Measurements from ENCODE around the gene KLHDC4. TPM values are rescaled to one million over a fixed set of nuclear protein-coding genes. Genes with fewer than 3 reads are reported as not detected.

Gene KLHDC4
- total RNA-seq, 6 experiments from 2014 or later = 18.4 to 23.7 (median 21.7) TPM

DNA sequence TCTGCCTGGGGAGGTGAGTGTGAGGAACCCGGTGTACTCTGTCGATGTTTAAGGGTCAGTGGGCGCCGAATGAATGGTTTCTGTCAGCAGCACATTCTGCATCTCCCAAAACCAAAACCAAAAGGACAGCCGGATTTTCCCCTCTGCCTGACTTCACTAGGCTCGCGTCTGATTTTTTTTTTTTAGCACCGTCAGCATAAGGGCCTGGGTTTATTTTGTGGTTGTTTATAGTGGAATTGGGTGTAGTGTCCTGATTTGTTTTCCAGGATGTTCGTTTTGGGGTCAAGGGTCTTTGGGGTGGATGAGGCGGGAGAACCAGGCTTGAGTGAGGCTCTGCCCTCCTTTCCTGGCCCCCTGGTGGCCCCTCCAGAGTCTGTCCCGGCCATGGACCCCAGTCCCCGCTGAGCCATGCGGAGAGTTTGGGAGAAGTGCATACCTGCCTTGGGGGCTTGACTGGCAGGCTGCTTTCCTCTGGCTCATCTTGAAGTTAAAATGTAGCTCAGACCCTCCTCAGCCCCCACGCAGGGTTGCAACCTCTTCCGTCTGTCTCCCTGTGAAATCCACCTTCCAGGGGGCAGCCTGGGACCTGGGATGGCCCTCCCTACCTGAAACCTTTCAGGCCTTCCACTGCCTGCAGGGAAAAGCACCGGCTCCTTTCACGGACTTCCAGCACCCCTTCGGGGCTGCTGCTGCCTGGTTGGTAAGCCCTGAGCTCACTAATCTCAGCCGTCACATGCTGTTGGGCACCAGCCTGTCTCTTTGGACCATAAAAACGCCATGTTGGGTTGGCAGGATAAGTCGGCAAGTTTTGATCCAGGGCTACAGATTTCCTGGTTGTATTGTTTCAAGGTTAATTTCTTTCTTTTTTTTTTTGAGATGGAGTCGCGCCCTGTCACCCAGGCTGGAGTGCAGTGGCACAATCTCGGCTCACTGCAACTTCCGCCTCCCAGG lies 103.3 kb downstream of the KLHDC4 start:
- no peaks in the 10 kb centered on the region for H3K9me3 Mint-ChIP-seq
- no peaks in the 10 kb centered on the region for H3K36me3 Mint-ChIP-seq (ENCODE audit: low read depth)
- H3K4me1 Mint-ChIP-seq (ENCODE audit: low read depth) = no peaks in the 10 kb centered on the region
- H3K27ac Mint-ChIP-seq = no peak overlapping the region
- peaks cover 26% of the 10 kb centered on the region for H3K27me3 Mint-ChIP-seq (ENCODE audit: insufficient read depth)
- no peak overlapping the region for H3K4me3 Mint-ChIP-seq
- DNase-seq = no peak
- TF ChIP-seq, protein P1, sequence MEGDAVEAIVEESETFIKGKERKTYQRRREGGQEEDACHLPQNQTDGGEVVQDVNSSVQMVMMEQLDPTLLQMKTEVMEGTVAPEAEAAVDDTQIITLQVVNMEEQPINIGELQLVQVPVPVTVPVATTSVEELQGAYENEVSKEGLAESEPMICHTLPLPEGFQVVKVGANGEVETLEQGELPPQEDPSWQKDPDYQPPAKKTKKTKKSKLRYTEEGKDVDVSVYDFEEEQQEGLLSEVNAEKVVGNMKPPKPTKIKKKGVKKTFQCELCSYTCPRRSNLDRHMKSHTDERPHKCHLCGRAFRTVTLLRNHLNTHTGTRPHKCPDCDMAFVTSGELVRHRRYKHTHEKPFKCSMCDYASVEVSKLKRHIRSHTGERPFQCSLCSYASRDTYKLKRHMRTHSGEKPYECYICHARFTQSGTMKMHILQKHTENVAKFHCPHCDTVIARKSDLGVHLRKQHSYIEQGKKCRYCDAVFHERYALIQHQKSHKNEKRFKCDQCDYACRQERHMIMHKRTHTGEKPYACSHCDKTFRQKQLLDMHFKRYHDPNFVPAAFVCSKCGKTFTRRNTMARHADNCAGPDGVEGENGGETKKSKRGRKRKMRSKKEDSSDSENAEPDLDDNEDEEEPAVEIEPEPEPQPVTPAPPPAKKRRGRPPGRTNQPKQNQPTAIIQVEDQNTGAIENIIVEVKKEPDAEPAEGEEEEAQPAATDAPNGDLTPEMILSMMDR (IDR thresholded peaks at IDR 0.05) = peak; percentile 23

DNA sequence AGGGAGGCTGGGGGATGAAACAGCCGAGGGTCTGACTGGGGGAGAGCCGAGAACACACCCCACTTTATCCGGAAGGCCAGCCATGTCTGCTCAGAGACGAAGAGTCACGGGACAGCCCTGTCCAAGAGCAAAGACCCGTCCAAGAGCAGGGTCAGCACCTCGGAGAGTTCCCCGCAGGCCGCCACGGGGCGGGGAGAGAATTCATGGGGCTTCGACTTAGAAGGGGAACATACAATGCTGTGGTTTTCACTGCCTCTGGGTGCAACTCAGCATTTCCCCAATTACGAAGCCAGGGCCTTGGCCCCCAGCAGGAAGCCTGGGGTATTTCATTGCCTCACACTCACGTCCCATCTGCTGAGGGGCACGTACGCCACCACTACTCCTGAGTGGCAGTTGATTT lies 104.2 kb downstream of the KLHDC4 start:
- TF ChIP-seq, protein P1 (IDR thresholded peaks at IDR 0.05) = no peak; the same call in 1 of the 2 replicates
- no peaks in the 10 kb centered on the region for H3K36me3 Mint-ChIP-seq (ENCODE audit: low read depth)
- no peaks in the 10 kb centered on the region for H3K9me3 Mint-ChIP-seq
- peak; percentile 12 for DNase-seq
- no peak overlapping the region for H3K4me3 Mint-ChIP-seq
- no peak overlapping the region for H3K27ac Mint-ChIP-seq
- peaks cover 34% of the 10 kb centered on the region for H3K27me3 Mint-ChIP-seq (ENCODE audit: insufficient read depth)
- no peaks in the 10 kb centered on the region for H3K4me1 Mint-ChIP-seq (ENCODE audit: low read depth)

DNA sequence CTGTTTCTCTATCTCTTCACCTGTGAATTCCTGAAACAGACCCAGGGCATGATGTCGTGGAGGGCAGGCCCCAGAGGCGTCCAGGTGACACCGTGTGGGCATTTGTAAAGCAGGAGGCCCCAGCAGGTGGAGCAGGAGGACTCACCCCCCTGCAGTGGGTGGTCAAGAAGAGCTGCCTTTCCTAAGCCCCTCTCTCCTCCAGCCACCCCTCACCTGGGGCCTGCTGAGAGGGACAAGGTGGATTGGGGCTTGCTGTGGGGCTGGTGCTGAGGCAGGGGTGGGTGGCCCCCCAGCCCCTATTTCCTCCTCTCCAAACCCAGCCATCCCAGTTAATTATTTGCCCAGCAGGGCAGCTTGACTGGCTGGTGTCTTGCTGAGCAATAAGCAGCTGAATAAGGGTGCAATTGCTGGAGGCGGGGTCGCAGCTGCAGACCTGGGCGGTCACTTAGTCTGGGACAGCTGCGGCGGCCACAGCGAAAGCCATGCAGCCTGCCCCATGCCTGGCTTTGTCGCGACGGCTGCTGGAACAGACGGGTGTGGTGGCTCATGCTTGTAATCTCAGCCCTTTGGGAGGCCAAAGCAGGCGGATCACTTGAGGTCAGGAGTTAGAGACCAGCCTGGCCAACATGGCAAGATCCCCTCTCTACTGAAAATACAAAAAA lies 107.1 kb downstream of the KLHDC4 start:
- no peaks in the 10 kb centered on the region for H3K36me3 Mint-ChIP-seq (ENCODE audit: low read depth)
- TF ChIP-seq, protein P1 (IDR thresholded peaks at IDR 0.05) = no peak
- H3K4me3 Mint-ChIP-seq = no peak overlapping the region
- no peak for DNase-seq
- no peaks in the 10 kb centered on the region for H3K4me1 Mint-ChIP-seq (ENCODE audit: low read depth)
- H3K27me3 Mint-ChIP-seq (ENCODE audit: insufficient read depth) = peaks cover 54% of the 10 kb centered on the region
- no peaks in the 10 kb centered on the region for H3K9me3 Mint-ChIP-seq
- H3K27ac Mint-ChIP-seq = no peak overlapping the region

Other genes with a start within 250 kb of the KLHDC4 start
- gene JPH3, start 163.5 kb downstream of the KLHDC4 start, total RNA-seq (2021; fragmentation: NEBNext Ultra II Directional; extraction: Animal tissue kit (Norgen Biotek cat#: 25700)) = not detected
- gene SLC7A5, start 103.5 kb upstream of the KLHDC4 start, total RNA-seq (2021; fragmentation: NEBNext Ultra II Directional; extraction: Animal tissue kit (Norgen Biotek cat#: 25700)) = 100 to 1,000 TPM; 112 to 133 (median 124) TPM
- gene CA5A, start 170.5 kb upstream of the KLHDC4 start, total RNA-seq (2021; fragmentation: NEBNext Ultra II Directional; extraction: Animal tissue kit (Norgen Biotek cat#: 25700)) = not detected
- gene BANP, start 185.4 kb upstream of the KLHDC4 start, total RNA-seq (2021; fragmentation: NEBNext Ultra II Directional; extraction: Animal tissue kit (Norgen Biotek cat#: 25700)) = 10 to 100 TPM; 15.6 to 19.0 (median 16.2) TPM

Data from HFFc6 (cell line).